Ovary (tissue), 9 donors: Measurements from ENCODE around the gene ALCAM. TPM values are rescaled to one million over a fixed set of nuclear protein-coding genes. Genes with fewer than 3 reads are reported as not detected.

Experiments
- DNase-seq, 5 donors: peaks; one replicate each; pipeline ENCODE4 v3.0.0-alpha.2; 2019 to 2020
- H3K27ac ChIP-seq, 2 donors: fragments of 200-600 bp; one replicate each; pipeline versions ENCODE4 v1.5.1 to v1.8.0; 2019 to 2022
- H3K27me3 ChIP-seq: fragments of 200-600 bp; one replicate; pipeline ENCODE4 v1.8.0; 2022
- H3K36me3 ChIP-seq: fragments of 200-600 bp; sonication (generic); one replicate; pipeline ENCODE4 v1.5.1; 2019
- H3K4me1 ChIP-seq: one replicate; pipeline ENCODE4 v1.8.1; 2013; ENCODE audit warnings: mild to moderate bottlenecking, moderate library complexity; ENCODE audit not compliant: insufficient read depth
- H3K4me3 ChIP-seq: fragments of 200-600 bp; sonication (generic); one replicate; pipeline ENCODE4 v1.5.1; 2017
- H3K9me3 ChIP-seq, 2 donors: fragments of 200-600 bp in 1 of 2; sonication (generic) in 1 of 2; one replicate each; pipeline versions ENCODE4 v1.5.1 to v1.8.1; 2013 to 2019; ENCODE audit warnings: mild to moderate bottlenecking in 1 of 2, moderate library complexity in 1 of 2
- CTCF ChIP-seq, 3 donors: fragments of 450-650 bp in 2 of 3; fragments of 200-600 bp in 1 of 3; IDR thresholded peaks; one replicate each; pipeline versions ENCODE4 v1.5.1 to v1.8.0; 2016 to 2022; ENCODE audit warnings: antibody characterized with exemption in 3 of 3, mild to moderate bottlenecking in 1 of 3
- EP300 ChIP-seq: sonication (generic); formaldehyde crosslinking; IDR thresholded peaks from one replicate; pipeline ENCODE4 v1.6.1; 2017; ENCODE audit warnings: antibody characterized with exemption
- POLR2A ChIP-seq: fragments of 450-650 bp; IDR thresholded peaks from one replicate; pipeline ENCODE4 v1.6.1; 2017; ENCODE audit warnings: antibody characterized with exemption, mild to moderate bottlenecking, moderate library complexity
- WGBS, 3 donors: extraction: QIAGEN DNeasy Blood & Tissue Kit in 1 of 3; methylation state at CpG; one replicate each; pipeline versions ENCODE4 v1.1.5 to v1.1.7; 2013 to 2017; 5-methylcytosine and 5-hydroxymethylcytosine counted together
- intact Hi-C, 4 donors: fragments of 100-400 bp; cut with DNase I; formaldehyde crosslinking; loops; one replicate each; pipeline versions ENCODE4 v1.11.0 to v1.15.1; 2022 to 2023
- polyA plus RNA-seq, 2 donors: library from polyadenylated mRNA; stranded (reverse); fragments of 200-250 nt in 1 of 2; fragments of 350-450 nt in 1 of 2; fragmentation: Illumina TruSeq in 1 of 2; extraction: RNeasy Lipid Tissue Mini Kit (QIAGEN cat#74804) in 1 of 2; gene quantifications; one replicate each; pipeline ENCODE4 v1.2.3, GENCODE V29; 2013 to 2014
- total RNA-seq, 7 donors: library from RNA; depleted of rRNA in 2 of 7; stranded (reverse); fragments of >200 nt in 2 of 7; fragmentation: NEBNext Ultra II Directional in 3 of 7; extraction: Animal tissue kit (Norgen Biotek cat#: 25700) in 3 of 7; gene quantifications; one replicate each; pipeline versions ENCODE4 v1.1.0 to v1.2.4, GENCODE V29; 2016 to 2023
- donor health status: DM: no; HTN: no; CAD: no; lungs with moderate emphysema.
- donor health status: DM: no; HTN: no; CAD: no.
- donor health status: Bipolar disorder and iron deficiency.
- donor health status: DM: yes; HTN: yes; CAD: no.
- donor health status: DM: no; HTN: no; CAD: no.
- donor health status: DM: yes; HTN: yes; CAD: no.

Gene ALCAM
- total and polyA plus RNA-seq, 9 donors = 25.0 to 279 (median 52.1) TPM

- Histone ChIP-seq H3K36me3 (no peaks in the 10 kb centered on the region), H3K27ac (peak overlapping the region; percentile 18 to 71), H3K9me3 (no peaks in the 10 kb centered on the region), H3K4me3 (peak overlapping the region; percentile 51), H3K4me1 (no peaks in the 10 kb centered on the region), H3K27me3 (no peaks in the 10 kb centered on the region)
- DNase-seq = peak in 3 of 5 donors; percentile 11 to 23 (median 15)
- intact Hi-C loops = no loop called here
- 1 to 3% (median 2%) methylated on average over 24 of the region's 24 CpGs for WGBS, 3 donors
- TF ChIP-seq POLR2A = no peak
Observed at GRCh38 chr3:105365391-105366325, 1.1 kb upstream of the ALCAM start.

- no peaks in the 10 kb centered on the region for H3K4me1 ChIP-seq
- H3K27me3 ChIP-seq = no peaks in the 10 kb centered on the region
- H3K4me3 ChIP-seq = peak overlapping the region; percentile 67
- 0 to 1% (median 1%) methylated on average over 27 to 29 of the region's 29 CpGs for WGBS, 3 donors
- intact Hi-C loops = no loop called here
- peak overlapping the region; percentile 63 to 71 for H3K27ac ChIP-seq
- DNase-seq = peak; percentile 28 to 54 (median 46)
- no peak for TF ChIP-seq EP300
- no peak for TF ChIP-seq POLR2A
- TF ChIP-seq CTCF (IDR thresholded peaks at IDR 0.05) = no peak
- no peaks in the 10 kb centered on the region for H3K9me3 ChIP-seq
- no peaks in the 10 kb centered on the region for H3K36me3 ChIP-seq
Observed at GRCh38 chr3:105367063-105367405, 325 bp downstream of the ALCAM start.

DNA sequence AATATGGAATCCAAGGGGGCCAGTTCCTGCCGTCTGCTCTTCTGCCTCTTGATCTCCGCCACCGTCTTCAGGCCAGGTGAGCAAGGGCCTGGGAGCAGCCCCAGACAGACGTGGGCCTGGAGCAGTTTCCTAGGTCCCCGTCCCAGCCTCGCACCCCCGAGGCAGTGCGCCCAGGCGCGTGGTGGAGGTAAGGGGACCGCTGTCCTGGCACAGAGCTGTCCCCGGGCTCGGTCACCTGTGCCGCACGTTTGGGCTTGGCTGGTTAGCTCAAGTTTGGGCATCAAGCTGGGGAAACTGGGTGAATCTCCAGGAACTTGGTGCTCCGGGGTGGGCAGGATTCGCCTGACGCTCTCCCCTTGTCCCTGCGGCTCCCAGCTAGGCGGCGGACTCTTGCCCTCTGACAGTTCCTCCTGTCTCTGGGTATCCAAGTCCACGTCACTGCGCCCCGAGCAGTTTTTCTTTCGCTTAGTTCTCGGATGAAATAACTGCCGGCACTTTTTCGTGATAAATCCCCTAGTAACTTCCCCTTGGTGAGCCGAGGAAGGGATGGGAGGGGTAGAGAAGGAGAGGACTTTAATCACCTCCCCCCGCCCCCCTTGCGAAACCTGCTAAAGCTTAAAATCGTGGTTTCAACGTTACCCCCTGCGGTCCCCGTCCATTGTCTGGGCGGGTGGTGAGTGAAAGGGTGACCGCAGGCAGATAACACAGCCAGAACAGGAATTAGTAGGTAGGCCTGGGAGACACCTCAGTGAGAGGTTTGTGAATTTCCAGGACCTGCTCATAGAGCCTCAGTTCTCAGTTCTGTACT is 901 bp downstream of the ALCAM start:
- DNase-seq = peak; percentile 58 to 65 (median 61)
- Histone ChIP-seq H3K4me3 (peak overlapping the region; percentile 67), H3K9me3 (no peaks in the 10 kb centered on the region), H3K4me1 (no peaks in the 10 kb centered on the region), H3K27me3 (no peaks in the 10 kb centered on the region), H3K27ac (peak overlapping the region; percentile 63 to 71), H3K36me3 (no peaks in the 10 kb centered on the region)
- WGBS, 3 donors = 1% methylated on average over 36 to 37 of the region's 37 CpGs
- TF ChIP-seq POLR2A (no peak), CTCF (IDR thresholded peaks at IDR 0.05) (no peak), EP300 (no peak)
- intact Hi-C loops = no loop called here

- TF ChIP-seq EP300 (no peak), POLR2A (no peak), CTCF (IDR thresholded peaks at IDR 0.05) (no peak)
- no peaks in the 10 kb centered on the region for H3K4me1 ChIP-seq
- no peaks in the 10 kb centered on the region for H3K27me3 ChIP-seq
- H3K27ac ChIP-seq = peak overlapping the region in 1 of 2 donors; percentile 71
- peak overlapping the region; percentile 67 for H3K4me3 ChIP-seq
- WGBS, 3 donors = 0 to 1% (median 0%) methylated on average over 45 of the region's 45 CpGs
- DNase-seq = peak; percentile 29 to 45 (median 32)
- no peaks in the 10 kb centered on the region for H3K9me3 ChIP-seq
- intact Hi-C loops = no loop called here
- H3K36me3 ChIP-seq = no peaks in the 10 kb centered on the region
Observed at GRCh38 chr3:105368566-105369499, 2.1 kb downstream of the ALCAM start.
